ENCODE results near the gene RPLP2.
A peak's percentile ranks its signal among the peaks of the same experiment; 100 is the strongest.

GRCh38 chr11:765025-765801 lies 44.6 kb upstream of the RPLP2 start:
- TF ChIP-seq EZH2 (IDR thresholded peaks at IDR 0.05) (no peak), CTCF (IDR thresholded peaks at IDR 0.05) (peak; percentile 62), EZH2phosphoT487 (IDR thresholded peaks at IDR 0.05) (no peak)

Data from neural progenitor cell (in vitro differentiated cells).